Natural killer cell (primary cell): ENCODE measurements around the gene TBX2. TPM values are rescaled to one million over a fixed set of nuclear protein-coding genes. Genes with fewer than 3 reads are reported as not detected.
A peak's percentile ranks its signal among the peaks of the same experiment; 100 is the strongest.

Source experiments
- ATAC-seq, 3 donors: fragments of 150-1000 bp in 2 of 3; fragments of 200-7000 bp in 1 of 3; cut with Tn5 transposase; 1 replicate in 1 of 3; 2 replicates in 2 of 3; pipeline ENCODE4 v1.10.0; 2021; ENCODE audit warnings: mild to moderate bottlenecking in 2 of 3, moderate library complexity in 2 of 3
- DNase-seq, 2 donors: peaks; one replicate each; pipeline versions ENCODE4 v3.0.0 to v3.0.0-alpha.2; 2013 to 2021; ENCODE audit warnings: mixed read lengths in 1 of 2
- H3K27ac ChIP-seq: one replicate; pipeline ENCODE4 v1.5.1; 2013; ENCODE audit warnings: mild to moderate bottlenecking, low read length
- H3K27me3 ChIP-seq: one replicate; pipeline ENCODE4 v1.6.1; 2013; ENCODE audit warnings: low read length; ENCODE audit not compliant: control insufficient read depth, insufficient read depth
- H3K36me3 ChIP-seq: one replicate; pipeline ENCODE4 v1.6.1; 2013; ENCODE audit warnings: low read length; ENCODE audit not compliant: control insufficient read depth, insufficient read depth
- H3K4me1 ChIP-seq: one replicate; pipeline ENCODE4 v1.6.1; 2013; ENCODE audit warnings: low read length; ENCODE audit not compliant: control insufficient read depth, insufficient read depth
- H3K4me3 ChIP-seq: one replicate; pipeline ENCODE4 v1.5.1; 2013; ENCODE audit warnings: low read length
- H3K9me3 ChIP-seq: one replicate; pipeline ENCODE4 v1.6.1; 2013; ENCODE audit warnings: low read length; ENCODE audit not compliant: control insufficient read depth, insufficient read depth
- H3K27ac Mint-ChIP-seq, 2 donors: one replicate each; pipeline ENCODE4 v1.8.0; 2022; ENCODE audit warnings: mild to moderate bottlenecking in 2 of 2, mixed read lengths in 2 of 2, moderate library complexity in 1 of 2
- H3K27me3 Mint-ChIP-seq, 2 donors: one replicate each; pipeline ENCODE4 v1.8.0; 2022; ENCODE audit warnings: low read depth in 2 of 2, mixed read lengths in 2 of 2
- H3K36me3 Mint-ChIP-seq: one replicate; pipeline ENCODE4 v1.8.0; 2022; ENCODE audit warnings: mixed read lengths
- H3K4me1 Mint-ChIP-seq, 2 donors: one replicate each; pipeline ENCODE4 v1.8.0; 2022; ENCODE audit warnings: mixed read lengths in 2 of 2
- H3K4me3 Mint-ChIP-seq: one replicate; pipeline ENCODE4 v1.8.0; 2022; ENCODE audit warnings: mild to moderate bottlenecking, moderate library complexity, mixed read lengths
- H3K9me3 Mint-ChIP-seq, 2 donors: one replicate each; pipeline ENCODE4 v1.8.0; 2022; ENCODE audit warnings: mixed read lengths in 2 of 2
- CTCF ChIP-seq: fragments of 200-600 bp; IDR thresholded peaks from one replicate; pipeline ENCODE4 v1.8.0; 2022; ENCODE audit warnings: antibody characterized with exemption
- WGBS: methylation state at CpG from one replicate; pipeline ENCODE4 v1.1.7; 2013; ENCODE audit warnings: missing lambda C conversion rate; ENCODE audit not compliant: insufficient coverage; 5-methylcytosine and 5-hydroxymethylcytosine counted together
- intact Hi-C: fragments of 100-400 bp; cut with micrococcal nuclease; formaldehyde crosslinking; loops from one replicate; pipeline ENCODE4 v1.14.2; 2022
- total RNA-seq, 4 donors: library from RNA; stranded (reverse); fragments of 120-200 nt in 1 of 4; gene quantifications; one replicate each; pipeline versions ENCODE4 v1.2.3 to v1.2.4, GENCODE V29; 2013 to 2022

The TBX2 gene
- total RNA-seq, 3 donors from 2014 or later (not counting 1 experiment from before 2014, with no cell fraction given): 0.09 to 0.23 TPM; not detected in 1

- Histone ChIP-seq H3K27ac (no peak overlapping the region), H3K27me3 (no peaks in the 10 kb centered on the region), H3K9me3 (no peaks in the 10 kb centered on the region), H3K4me3 (no peak overlapping the region), H3K4me1 (peaks cover 6% of the 10 kb centered on the region), H3K36me3 (no peaks in the 10 kb centered on the region)
- no peaks in the 10 kb centered on the region for H3K36me3 Mint-ChIP-seq
- no peaks in the 10 kb centered on the region for H3K9me3 Mint-ChIP-seq
- H3K4me1 Mint-ChIP-seq: peaks cover 0 to 6% of the 10 kb centered on the region in 2 donors
- peaks cover 0 to 6% of the 10 kb centered on the region in 2 donors for H3K27me3 Mint-ChIP-seq
- intact Hi-C loops: loop anchor here (1.0 kb wide), 1 partner anchor 417 kb away; no protein-coding TSS in a partner anchor
- TF ChIP-seq CTCF: no peak
- no peak overlapping the region for H3K27ac Mint-ChIP-seq
- DNase-seq (no peak), ATAC-seq (no peak)
- 94% methylated on average over 13 of the region's 21 CpGs for WGBS
- no peak overlapping the region for H3K4me3 Mint-ChIP-seq
Measured at GRCh38 chr17:61388561-61389356, 10.9 kb upstream of the TBX2 start.

GRCh38 chr17:61389670-61390478, 9.8 kb upstream of the TBX2 start:
- no peak overlapping the region for H3K4me3 ChIP-seq
- H3K9me3 ChIP-seq: no peaks in the 10 kb centered on the region
- H3K27me3 ChIP-seq: no peaks in the 10 kb centered on the region
- peaks cover 6% of the 10 kb centered on the region for H3K4me1 ChIP-seq
- Mint-ChIP-seq H3K36me3 (no peaks in the 10 kb centered on the region), H3K27ac (no peak overlapping the region), H3K4me3 (no peak overlapping the region), H3K9me3 (no peaks in the 10 kb centered on the region), H3K4me1 (peaks cover 0 to 6% of the 10 kb centered on the region in 2 donors), H3K27me3 (peaks cover 6% of the 10 kb centered on the region in 2 donors)
- ATAC-seq: peak in 2 of 3 donors; percentile 55 to 69
- 23% methylated on average over 24 of the region's 25 CpGs for WGBS
- intact Hi-C loops: loop anchor here (1.0 to 5.0 kb wide), 3 partner anchors 387 to 668 kb away; no protein-coding TSS in a partner anchor
- no peak overlapping the region for H3K27ac ChIP-seq
- peak; percentile 82 for TF ChIP-seq CTCF
- DNase-seq: peak; percentile 39 to 63
- H3K36me3 ChIP-seq: no peaks in the 10 kb centered on the region

GRCh38 chr17:61390479-61390791, 9.2 kb upstream of the TBX2 start:
- Mint-ChIP-seq H3K4me3 (no peak overlapping the region), H3K9me3 (no peaks in the 10 kb centered on the region), H3K27me3 (peaks cover 8 to 11% of the 10 kb centered on the region in 2 donors), H3K27ac (no peak overlapping the region), H3K4me1 (peaks cover 0 to 6% of the 10 kb centered on the region in 2 donors), H3K36me3 (no peaks in the 10 kb centered on the region)
- H3K9me3 ChIP-seq: no peaks in the 10 kb centered on the region
- no peaks in the 10 kb centered on the region for H3K36me3 ChIP-seq
- 91% methylated on average over 11 of the region's 11 CpGs for WGBS
- H3K4me3 ChIP-seq: no peak overlapping the region
- peaks cover 6% of the 10 kb centered on the region for H3K4me1 ChIP-seq
- H3K27me3 ChIP-seq: peaks cover 3% of the 10 kb centered on the region
- H3K27ac ChIP-seq: no peak overlapping the region
- ATAC-seq (no peak), DNase-seq (no peak)
- no peak for TF ChIP-seq CTCF
- intact Hi-C loops: loop anchor here (2.0 to 5.0 kb wide), 2 partner anchors 388 to 668 kb away; no protein-coding TSS in a partner anchor
